Cortex of kidney (tissue), 1 donor: ENCODE data around the gene KSR1.
"Not testable (repeated sequence)": the region's sequence is repeated elsewhere in the genome, so short reads cannot be mapped to it uniquely, and the experiment has no call there.

Experiments used
- DNase-seq: peaks from one replicate; lab custom pipeline; 2025; lab: John Stamatoyannopoulos, UW

KSR1 gene

GRCh38 chr17:27610304-27610677 is 154.0 kb downstream of the KSR1 start:
- no peak for DNase-seq

- no peak for DNase-seq
Measured at GRCh38 chr17:27612160-27612770, 156.0 kb downstream of the KSR1 start.

- no peak for DNase-seq
Measured at GRCh38 chr17:27613433-27613832, 157.2 kb downstream of the KSR1 start.

- DNase-seq = no peak
Measured at GRCh38 chr17:27615121-27615520, 158.9 kb downstream of the KSR1 start.

- no peak for DNase-seq
Measured at GRCh38 chr17:27616414-27616813, 160.2 kb downstream of the KSR1 start.

GRCh38 chr17:27618417-27618816 is 162.2 kb downstream of the KSR1 start:
- DNase-seq = no peak

GRCh38 chr17:27620721-27621120 is 164.5 kb downstream of the KSR1 start:
- DNase-seq = no peak

GRCh38 chr17:27621536-27621935 is 165.3 kb downstream of the KSR1 start:
- no peak for DNase-seq

- DNase-seq = no peak
Measured at GRCh38 chr17:27621942-27622559, 165.8 kb downstream of the KSR1 start.

- DNase-seq = no peak
Measured at GRCh38 chr17:27622986-27623385, 166.7 kb downstream of the KSR1 start.

- no peak for DNase-seq
Measured at GRCh38 chr17:27623614-27624013, 167.4 kb downstream of the KSR1 start.

GRCh38 chr17:27624539-27624938 is 168.3 kb downstream of the KSR1 start:
- no peak for DNase-seq

- no peak for DNase-seq
Measured at GRCh38 chr17:27625856-27626255, 169.6 kb downstream of the KSR1 start.

GRCh38 chr17:27627514-27627913 is 171.3 kb downstream of the KSR1 start:
- DNase-seq = no peak

- no peak for DNase-seq
Measured at GRCh38 chr17:27628376-27628775, 172.1 kb downstream of the KSR1 start.

- not testable (repeated sequence) for DNase-seq
Measured at GRCh38 chr17:27629260-27629659, 173.0 kb downstream of the KSR1 start.

- DNase-seq = no peak
Measured at GRCh38 chr17:27630607-27631410, 174.6 kb downstream of the KSR1 start, which contains the start of gene LGALS9. LGALS9 (plus strand) TSS chr17:27631188; CDS start chr17:27631266, 78 bp downstream.

GRCh38 chr17:27631411-27631760 is 175.1 kb downstream of the KSR1 start:
- no peak for DNase-seq

GRCh38 chr17:27631897-27632725 is 175.9 kb downstream of the KSR1 start:
- no peak for DNase-seq

- DNase-seq = not testable (repeated sequence)
Measured at GRCh38 chr17:27632766-27633165, 176.5 kb downstream of the KSR1 start.

- DNase-seq = no peak
Measured at GRCh38 chr17:27633312-27634025, 177.2 kb downstream of the KSR1 start.

GRCh38 chr17:27634026-27634335 is 177.7 kb downstream of the KSR1 start:
- DNase-seq = no peak
